GM12872 (cell line): Measurements from ENCODE around the gene ZMYM4.

ENCODE experiments used
- TF ChIP-seq, protein P1 (sequence below): IDR thresholded peaks from 3 replicates; pipeline ENCODE4 v1.5.1; 2011; ENCODE audit warnings: low read depth, mild to moderate bottlenecking, low read length, moderate library complexity; ENCODE audit not compliant: insufficient read depth

ZMYM4 gene

DNA sequence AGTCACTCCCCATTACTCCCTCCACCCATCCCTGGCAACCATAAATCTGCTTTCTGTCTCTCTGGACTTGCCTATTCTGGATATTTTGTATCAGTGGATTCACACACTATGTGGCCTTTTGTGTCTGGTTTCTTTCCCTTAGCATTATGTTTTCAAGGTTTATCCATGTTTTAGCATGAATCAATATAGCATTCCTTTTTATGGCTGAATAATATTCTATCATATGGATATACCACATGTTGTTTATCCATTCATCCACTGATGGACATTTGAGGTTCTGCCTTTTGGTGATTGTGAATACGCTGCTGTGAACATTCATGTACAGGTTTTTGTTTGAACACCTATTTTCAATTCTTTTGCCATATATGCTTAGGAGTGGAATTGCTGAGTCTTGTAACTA lies 140.4 kb downstream of the ZMYM4 start:
- TF ChIP-seq, protein P1, sequence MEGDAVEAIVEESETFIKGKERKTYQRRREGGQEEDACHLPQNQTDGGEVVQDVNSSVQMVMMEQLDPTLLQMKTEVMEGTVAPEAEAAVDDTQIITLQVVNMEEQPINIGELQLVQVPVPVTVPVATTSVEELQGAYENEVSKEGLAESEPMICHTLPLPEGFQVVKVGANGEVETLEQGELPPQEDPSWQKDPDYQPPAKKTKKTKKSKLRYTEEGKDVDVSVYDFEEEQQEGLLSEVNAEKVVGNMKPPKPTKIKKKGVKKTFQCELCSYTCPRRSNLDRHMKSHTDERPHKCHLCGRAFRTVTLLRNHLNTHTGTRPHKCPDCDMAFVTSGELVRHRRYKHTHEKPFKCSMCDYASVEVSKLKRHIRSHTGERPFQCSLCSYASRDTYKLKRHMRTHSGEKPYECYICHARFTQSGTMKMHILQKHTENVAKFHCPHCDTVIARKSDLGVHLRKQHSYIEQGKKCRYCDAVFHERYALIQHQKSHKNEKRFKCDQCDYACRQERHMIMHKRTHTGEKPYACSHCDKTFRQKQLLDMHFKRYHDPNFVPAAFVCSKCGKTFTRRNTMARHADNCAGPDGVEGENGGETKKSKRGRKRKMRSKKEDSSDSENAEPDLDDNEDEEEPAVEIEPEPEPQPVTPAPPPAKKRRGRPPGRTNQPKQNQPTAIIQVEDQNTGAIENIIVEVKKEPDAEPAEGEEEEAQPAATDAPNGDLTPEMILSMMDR: no peak

DNA sequence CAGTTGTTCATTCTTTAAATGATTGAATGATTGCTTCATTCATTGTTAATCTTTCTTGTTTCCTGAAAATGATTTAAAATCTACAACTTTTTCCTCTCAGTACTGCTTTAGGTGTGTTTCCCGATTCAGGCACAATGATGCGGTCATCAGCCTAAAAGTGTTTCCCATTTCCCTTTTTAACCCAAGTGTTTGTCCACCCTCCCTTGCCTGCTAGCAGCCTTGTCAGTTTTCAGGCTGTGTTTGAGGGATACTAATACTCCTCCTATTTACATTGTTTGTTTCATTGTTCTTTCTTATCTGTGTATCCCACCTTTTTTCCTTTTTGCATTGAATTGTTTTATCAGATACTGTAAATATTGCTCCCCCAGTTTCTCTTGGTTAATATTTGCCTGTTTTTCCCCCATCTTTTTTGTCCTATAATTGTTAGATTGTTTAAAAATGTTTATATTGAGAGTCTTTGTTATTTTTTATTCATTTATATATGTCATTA lies 157.6 kb downstream of the ZMYM4 start:
- TF ChIP-seq, protein P1: no peak

DNA sequence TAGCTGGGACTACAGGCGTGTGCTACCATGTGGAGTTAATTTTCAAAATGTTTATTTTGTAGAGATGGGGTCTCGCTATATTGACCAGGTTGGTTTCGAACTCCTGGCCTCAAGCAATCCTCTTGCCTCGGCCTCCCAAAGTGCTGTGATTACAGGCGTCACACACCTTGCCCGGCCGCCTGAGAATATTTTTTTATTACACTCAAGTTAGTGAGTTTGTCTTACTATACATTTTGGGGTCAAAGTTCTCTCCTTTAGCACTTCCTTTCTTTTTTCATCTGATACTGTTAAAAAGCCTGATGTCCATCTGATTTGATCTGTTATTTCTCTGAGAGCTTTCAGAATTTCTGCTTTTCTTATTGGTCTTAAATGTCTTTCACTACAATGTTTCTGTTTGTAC lies 159.9 kb downstream of the ZMYM4 start:
- TF ChIP-seq, protein P1: no peak

DNA sequence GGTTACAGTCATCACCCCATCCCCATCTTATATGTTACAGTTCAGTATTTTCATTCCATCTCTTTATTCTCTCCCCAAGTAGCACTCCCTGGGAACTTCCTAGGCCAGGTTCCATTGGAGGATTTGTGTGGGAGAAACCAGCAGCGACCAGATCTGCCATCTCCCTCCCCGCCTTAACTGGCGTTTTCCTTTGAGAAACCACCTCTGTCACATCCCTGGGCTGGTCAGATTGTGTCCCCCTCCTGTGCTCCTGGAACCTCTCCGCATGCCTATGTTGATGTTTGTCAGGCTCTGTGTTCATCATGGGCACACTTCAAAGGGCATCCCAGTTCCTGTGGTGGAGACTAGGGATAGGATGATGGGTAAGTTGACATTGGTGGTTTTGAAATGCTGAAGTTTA lies 162.3 kb downstream of the ZMYM4 start:
- TF ChIP-seq, protein P1: no peak

DNA sequence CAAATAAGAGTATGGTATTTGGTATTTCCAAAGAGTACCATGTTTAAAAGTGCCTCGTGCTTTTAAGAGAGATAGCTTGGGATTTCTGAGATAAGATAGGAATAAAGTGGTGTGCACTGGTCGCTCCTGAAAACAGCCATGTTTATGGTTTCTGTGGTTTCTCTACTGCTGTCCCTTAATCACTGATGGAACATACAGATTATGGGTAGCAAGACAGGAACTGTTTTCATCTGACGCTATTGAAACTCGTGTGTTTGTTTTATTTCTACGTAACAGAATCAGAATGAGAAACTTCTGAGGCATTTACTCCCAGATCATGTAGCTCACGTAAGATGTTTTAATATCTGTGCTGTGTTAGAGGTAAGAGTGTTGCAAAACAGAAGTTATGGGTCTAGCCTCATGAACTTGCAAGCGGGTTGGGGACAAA lies 162.7 kb downstream of the ZMYM4 start:
- TF ChIP-seq, protein P1: no peak

DNA sequence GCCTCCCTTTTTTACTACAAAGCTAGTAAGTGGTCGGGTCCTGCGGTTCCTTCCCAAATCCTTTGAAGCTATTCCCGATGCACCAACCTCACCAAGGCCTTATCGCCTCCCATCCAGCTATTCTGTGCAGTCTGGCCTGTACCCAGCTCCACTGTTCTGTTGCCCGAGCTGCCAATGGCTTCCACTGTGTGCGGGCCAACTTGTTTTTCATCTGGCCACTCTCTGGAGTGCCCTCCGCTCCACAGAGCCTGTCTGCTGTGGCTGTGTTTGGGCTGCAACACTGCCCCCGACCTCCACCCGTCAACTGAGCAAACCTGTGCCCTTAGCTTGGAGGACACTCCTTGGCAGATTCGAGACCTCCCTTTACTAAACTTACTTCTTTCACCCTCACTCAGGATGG lies 163.7 kb downstream of the ZMYM4 start:
- TF ChIP-seq, protein P1: no peak

DNA sequence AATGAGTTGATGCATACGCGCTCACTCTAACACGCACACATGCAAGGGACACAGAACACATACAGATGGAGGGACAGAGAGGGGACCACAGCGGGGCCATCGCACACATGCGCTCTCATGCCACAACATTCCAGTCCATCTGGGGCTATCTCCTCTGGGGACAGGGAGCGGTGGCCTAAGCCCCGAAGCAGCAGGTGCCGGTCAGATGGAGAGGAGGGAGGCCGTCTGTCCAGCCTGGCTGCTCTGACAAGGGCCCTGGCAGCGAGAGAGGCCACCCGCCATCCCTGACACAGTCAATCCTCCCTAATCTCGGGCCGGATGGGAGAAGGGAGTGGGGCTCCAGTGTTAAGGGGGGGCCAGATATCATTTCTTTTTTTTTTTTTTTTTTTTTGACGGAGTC lies 165.2 kb downstream of the ZMYM4 start:
- TF ChIP-seq, protein P1: no peak

DNA sequence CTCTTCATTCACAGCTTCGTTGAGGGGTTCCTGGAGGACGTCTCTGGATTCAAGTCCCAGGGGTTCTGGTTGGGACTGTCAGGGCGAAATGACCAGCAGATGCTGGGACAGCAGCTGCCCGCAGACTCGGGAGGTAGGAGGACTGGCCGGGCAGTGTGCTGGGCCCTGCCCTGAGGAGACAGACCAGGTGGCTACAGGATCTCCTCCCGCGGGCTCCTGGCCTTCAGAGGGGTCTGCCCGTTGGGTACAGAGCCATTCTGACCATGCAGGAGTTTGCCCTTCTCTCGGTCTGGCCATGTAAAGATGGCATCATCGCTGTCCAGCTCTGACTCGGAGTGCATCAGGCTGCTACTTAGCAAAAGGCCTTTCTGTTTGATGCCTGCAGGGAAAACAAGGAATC lies 166.2 kb downstream of the ZMYM4 start:
- TF ChIP-seq, protein P1: no peak
